Hematopoietic multipotent progenitor cell treated with erythropoietin and hydrocortisone succinate and interleukin-3 and kit ligand, for 8 days (in vitro differentiated cells): ENCODE measurements around the gene DCUN1D2.

Source experiments
- DNase-seq: peaks from one replicate; pipeline ENCODE4 v3.0.0-alpha.2; 2015

The DCUN1D2 gene

DNA sequence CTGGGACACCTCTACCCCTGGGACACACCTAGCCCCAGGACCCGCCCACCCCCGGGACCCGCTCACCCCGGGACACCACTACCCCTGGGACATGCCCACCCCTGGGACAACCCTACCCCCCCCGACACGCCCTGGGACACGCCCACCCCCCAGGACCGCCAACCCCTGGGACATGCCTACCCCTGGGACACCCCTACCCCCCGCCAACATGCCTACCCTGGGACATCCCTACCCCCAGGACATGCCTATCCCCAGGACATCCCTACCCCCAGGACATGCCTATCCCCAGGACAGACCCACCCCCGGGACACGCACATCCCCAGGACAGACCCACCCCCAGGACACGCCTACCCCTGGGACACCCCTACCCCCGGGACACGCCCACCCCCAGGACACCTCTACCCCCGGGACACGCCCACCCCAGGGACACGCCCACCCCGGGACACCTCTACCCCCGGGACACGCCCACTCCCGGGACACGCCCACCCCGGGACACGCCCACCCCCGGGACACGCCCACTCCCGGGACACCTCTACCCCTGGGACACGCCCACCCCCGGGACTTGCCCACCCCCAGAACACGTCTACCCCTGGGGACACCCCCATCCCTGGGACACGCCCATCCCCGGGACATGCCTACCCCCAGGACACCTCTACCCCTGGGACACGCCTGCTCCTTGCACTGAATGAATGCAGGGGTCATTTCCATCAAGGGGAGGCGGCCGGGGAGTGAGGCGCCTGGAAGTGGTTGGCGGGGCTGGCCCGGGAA lies 69.5 kb downstream of the DCUN1D2 start:
- no peak for DNase-seq

DNA sequence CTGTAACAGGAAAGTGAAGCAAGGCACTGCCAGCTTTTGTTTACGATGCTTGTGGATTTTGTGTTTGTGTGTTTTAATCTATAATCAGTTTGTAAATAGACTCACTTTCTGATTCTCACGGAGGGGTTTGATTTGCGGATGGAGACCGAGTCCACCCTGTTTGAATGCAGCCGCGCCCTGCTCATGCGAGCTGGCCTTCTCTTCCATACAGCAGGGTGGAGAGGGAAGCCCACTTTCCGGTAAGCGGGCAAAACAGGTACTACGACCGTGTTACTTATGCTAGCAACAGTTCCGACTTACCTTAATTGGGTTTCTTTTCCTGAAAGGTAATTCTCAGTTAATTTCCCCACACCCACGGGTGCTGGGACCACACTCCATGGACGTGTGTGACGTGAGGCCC lies 70.3 kb downstream of the DCUN1D2 start:
- DNase-seq: no peak

DNA sequence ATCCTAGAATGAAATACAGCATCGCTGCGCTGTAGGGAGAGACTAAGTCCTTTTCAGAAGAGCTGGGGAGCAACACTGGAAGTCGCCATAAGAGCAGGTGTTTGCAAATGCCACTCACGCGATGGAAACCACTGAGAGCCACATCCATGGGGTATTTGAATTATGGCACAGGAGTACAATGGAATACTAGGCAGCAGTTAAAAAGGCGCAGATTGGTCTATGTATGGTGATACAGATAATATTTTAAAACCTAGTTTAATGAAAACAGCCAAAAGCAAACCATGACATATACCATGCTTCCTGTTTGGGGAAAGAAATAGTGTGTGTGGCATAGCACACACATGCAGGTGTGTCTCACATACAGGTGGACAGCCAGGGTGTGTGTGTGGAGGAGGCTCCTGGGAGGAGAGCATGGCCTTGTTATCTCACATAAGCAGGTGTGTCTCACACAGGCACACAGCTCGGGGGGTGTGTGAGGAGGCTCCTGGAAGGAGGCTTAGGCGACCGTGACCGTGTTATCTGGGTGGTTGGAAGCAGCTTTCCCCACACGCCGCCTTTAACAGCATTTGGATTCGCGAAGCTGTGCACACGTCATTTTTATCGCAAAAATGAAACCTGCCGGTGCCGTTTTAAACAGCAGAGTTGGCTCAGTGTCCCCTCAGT lies 70.8 kb downstream of the DCUN1D2 start:
- no peak for DNase-seq

DNA sequence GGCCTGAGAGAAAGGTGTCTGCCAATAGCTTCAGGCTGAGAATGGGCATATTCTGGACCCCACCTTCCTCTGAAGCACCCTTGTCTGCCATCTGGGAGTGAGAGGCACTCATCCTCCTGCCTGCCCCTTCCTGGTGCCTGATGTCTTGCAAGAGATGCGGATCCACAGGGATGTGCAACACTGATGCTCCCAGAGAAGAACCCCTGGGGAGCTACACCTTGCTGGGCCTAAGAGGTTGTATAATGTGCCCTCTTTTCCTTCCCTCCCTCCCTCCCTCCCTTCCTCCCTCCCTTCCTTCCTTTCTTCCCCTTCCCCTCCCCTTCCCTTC lies 71.8 kb downstream of the DCUN1D2 start:
- no peak for DNase-seq

DNA sequence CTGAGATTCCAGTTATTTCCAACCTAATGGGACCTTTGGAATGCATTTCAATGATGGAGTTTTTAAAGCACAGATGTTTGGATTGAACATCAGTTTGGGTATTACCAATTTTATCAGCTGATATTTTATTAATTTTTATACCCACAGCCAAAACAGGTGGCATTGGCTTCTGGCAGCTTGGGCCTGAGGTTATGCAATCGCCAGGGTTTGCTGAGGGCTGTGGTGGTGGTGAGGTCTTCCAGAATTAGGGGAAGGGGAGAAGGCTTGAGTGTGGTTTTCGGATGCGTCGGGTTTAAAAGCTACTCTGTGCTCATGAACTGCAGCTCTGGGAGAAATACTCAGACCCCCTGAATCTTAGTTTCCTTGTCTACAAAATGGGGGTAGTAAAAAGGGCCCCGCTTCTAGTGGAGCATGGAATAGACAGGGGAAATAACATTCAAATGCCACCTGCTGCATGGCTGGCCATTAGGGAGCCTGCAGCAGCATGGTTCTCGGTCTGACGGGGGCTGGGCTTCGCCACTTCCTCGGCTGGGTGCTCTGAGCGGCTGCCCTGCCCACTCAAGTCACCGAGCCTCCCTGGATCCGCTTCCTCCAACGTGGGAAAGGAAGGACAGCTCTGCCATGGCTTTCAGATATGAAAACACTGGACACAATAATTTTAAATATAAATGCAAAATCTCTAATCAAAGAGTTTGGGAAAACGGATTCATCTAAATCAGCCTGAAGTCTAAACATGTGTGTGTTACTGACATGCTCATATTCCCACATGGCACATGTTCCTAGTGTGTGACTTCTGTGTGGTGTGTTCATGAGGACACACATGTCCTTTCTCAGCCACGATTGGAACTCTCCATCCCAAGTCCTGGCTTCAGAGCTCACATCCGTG lies 72.4 kb downstream of the DCUN1D2 start:
- DNase-seq: no peak

DNA sequence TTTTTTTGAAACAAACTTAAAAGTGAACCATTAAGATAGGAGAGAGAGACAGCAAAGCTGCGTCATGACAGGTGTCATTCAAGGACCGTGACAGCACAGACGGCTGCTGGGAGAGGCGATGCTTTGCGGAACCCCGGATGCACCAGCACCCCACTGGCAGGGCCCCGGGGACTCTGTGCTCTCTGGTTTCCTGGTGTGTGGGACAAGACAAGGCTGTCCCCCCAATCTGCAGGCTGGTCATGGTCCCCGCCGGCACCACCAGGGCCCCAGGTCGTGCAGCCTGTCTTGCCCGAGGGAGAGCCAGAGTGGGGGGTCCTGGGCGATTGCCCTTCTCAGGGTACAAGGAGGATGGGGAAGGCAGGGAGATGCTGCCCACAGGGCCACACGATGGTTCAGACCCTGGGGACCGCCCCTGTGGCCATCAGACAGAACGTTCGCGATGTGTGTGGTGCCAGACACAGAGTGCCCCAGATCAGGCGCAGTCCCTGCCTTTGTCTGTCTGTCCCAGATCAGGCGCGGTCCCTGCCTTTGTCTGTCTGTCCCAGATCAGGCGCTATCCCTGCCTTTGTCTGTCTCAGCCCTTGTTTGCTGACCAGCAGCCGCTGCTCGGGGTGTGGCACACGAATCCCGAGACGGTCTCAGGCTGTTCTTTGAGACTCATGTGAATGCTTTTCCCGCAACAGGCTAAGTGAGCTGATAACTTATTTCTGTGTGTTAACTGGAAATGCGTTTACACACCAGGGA lies 73.3 kb downstream of the DCUN1D2 start:
- DNase-seq: no peak

DNA sequence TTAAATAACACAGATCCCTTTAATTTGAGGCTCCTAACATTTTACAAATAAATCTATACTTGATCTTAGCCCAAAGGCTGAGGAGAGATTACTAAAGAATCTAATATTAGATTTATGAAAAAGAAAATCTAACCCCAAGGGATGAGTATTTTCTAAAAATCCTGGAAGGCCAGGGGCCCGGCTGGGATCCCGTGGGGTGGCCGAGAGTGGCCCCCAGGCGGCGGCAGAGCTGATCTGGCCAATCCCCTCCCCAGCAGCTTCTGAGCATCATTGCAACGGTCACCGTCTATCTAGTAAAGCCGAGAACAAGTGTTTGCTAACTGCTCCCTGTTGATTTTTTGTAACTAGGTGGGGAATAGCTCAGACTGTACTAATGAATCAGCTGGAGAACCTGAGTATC lies 74.7 kb downstream of the DCUN1D2 start:
- no peak for DNase-seq

DNA sequence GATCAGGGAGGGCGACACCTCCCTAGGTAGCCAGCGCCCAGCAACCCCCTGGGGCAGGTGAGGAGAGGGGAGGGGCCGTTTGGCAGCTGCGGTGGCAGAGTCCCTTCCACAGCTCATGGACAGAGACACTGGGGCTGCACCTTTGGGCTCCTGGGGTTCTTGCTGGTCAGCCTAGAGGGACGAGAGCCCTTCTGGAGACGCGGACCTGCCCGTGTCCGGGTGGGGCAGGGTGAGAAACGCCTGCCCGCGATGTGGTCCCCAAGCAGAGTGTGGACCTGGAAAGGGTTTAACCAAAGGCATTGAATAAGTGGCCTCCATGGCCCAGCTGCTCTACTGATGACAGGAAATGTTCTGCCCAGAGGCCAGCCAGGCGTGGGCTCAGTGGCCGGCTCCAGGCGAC lies 75.5 kb downstream of the DCUN1D2 start:
- DNase-seq: no peak

DNA sequence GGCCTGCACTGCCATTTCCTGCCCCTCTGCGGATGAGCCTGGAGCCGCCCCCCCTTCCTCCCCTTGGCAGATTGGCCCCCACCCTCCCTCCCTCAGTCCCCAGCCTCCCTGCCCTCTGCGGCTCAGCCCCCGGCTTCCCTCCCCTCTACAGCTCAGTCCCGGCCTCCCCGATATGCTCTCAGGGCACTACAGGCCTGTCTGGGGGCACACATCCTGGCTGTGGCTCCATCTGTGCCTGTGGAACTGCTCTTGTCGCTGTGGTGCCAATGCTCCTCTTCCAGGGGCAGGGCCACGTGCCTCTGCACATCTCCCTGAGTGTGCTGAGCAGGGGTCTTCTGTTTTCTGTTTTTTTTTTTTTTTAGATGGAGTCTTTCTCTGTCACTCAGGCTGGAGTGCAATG lies 76.2 kb downstream of the DCUN1D2 start:
- DNase-seq: no peak

DNA sequence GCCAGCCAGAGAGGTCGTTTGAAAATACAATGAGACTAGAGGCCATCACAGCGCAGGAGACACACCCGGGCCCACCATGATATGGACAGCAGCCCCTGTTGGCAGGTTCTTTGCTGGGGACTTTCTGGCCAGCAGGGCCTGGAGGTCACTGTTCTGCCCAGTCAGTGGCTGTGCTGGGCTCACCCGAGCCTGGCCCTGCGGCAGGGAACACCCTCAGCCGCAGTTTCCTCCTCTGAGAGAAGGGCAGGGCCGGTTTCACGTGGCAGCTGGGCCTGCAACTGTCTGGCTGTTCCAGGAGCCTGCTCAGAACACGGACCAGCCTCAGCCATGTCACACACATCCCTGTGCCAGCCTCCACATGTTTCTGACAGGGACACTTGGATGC lies 76.6 kb downstream of the DCUN1D2 start:
- no peak for DNase-seq

DNA sequence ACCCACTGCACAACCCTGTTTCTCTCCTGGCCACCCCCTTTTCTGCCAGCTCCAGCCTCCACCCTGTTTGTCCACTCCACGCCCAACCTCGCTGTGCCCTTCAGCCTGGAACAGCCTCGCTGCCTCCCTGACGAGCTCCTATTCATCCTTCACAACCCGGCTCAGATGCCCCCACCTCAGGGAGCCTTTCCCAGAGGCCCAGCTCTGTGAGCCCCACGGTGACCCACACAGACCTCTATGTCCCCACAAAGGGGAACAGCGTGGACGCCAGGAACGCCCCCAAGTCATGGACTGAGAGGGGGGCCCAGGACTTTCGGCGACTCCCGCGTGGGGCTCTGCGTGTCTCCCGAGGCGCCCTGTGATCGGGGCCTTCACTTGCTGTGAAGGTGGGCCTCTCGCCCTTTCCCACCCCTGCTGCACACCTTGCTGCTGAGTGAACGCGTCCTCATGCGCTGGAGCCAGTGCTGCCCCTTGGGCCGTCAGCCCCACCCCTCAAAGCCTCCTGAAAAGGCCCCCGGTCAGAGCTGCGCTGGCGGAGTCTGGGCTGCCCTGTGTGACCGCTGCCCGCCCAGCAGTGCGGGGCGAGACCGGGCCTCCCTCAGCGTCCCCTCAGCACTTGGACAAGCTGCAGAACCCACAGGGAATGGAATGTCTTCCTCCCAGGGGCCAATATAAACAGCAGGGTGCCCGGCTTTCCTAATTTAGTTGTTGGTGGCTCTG lies 77.2 kb downstream of the DCUN1D2 start:
- DNase-seq: no peak

DNA sequence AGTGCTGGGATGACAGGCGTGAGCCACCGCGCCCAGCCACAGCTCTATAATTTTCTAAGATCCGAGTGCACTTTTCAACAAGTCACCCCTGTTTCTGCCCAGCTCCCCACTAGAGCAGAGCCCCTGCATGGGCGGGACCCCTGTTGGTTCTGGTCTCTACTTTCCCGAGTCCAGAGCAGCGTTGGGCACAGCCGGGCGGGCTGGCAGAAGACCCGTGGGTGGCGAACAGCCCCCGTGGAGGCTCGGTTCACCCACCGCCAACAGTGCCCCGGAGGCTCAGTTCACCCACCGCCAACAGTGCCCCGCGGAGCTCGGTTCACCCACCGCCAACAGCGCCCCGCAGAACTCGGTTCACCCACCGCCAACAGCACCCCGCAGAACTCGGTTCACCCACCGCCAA lies 78.1 kb downstream of the DCUN1D2 start:
- DNase-seq: no peak

DNA sequence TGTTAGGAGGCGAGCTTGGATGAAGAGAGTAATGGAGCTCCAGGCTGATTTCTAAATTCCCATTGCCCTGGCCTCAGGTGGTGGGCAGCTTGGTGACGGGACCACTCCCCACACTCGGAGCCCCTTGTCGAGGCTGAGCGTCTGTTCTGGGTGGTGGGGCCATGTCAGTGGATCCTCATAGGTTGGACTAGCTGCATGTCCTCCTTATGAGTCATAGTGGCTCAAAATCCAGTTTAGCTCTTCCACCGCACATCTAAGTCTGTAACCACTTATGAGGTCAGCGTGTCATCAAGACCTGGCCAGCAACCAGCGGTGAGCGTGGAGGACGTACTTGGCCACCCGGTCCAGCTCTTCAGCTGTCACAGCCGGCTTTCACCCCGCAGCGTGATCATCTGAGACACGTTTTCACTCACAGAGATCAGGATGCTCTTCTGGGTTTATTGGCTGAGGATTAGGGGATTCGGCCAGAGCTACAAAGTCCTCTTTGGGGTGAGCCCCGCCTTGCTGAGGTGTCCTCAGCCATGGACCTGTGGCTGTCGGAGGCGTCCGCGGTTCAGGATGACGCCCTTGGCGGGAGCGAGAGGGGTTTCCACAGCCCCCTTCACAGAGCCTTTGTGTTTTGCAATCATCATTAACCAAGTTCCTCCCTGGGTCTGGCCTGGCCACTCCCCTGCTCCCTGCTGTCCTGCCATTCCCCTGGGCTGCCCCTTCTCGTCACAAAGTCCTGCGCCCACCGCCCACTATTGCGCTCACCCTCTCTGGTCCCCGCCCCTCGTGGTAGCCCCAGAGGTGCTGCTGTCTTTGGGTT lies 79.1 kb downstream of the DCUN1D2 start:
- DNase-seq: no peak

DNA sequence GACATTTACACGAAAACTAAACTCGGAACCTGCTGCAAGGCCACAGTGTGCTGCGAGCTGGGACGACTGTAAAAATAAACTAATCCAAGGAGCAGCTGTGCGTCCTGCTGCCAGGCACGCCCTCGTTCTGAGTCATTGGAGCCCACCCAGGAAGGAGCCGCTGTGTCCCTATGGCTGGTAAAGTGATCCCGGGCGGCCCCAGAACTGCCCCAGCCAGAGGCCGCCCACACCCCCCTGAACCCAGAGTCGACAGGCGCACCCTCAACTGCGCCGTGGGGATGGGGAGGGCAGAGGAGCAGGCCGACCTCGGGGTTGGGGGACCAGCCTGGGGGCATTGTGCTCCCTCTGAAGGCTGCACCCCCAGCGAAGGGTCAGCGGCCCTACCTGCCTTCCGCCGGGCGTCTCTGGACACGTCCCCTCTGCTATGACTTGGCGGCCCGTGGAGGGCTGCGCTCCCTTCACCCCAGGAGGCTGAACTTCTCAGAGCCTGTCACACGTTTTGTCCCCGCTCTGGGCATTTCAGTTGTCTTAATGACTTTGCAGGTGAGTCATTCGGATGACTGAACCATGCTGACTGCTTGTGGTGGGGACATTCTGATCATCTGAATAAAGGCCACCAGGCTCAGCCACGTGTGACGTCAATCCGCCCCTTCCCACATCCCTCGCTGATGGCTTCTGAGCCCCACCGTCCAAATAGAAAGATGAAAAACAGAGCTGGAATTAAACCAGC lies 79.9 kb downstream of the DCUN1D2 start:
- DNase-seq: no peak

DNA sequence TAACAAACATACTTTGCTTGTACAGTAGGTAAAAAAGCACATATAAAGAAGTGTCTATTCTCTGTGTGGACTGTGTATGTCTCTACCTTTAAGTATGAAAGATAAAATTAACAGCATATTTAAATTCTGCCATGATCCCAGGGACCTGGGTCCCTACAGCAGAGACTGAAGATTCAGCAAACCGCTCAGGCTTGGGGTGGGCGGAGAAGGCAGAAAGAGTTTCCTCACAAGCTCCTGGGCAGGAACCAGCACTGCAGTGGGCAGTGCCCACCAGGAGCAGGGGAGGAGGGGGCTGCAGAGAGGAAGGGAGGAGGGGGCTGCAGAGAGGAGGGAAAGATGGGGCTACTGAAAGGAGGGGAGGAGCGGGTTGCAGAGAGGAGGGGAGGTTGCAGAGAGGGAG lies 81.9 kb downstream of the DCUN1D2 start:
- no peak for DNase-seq

DNA sequence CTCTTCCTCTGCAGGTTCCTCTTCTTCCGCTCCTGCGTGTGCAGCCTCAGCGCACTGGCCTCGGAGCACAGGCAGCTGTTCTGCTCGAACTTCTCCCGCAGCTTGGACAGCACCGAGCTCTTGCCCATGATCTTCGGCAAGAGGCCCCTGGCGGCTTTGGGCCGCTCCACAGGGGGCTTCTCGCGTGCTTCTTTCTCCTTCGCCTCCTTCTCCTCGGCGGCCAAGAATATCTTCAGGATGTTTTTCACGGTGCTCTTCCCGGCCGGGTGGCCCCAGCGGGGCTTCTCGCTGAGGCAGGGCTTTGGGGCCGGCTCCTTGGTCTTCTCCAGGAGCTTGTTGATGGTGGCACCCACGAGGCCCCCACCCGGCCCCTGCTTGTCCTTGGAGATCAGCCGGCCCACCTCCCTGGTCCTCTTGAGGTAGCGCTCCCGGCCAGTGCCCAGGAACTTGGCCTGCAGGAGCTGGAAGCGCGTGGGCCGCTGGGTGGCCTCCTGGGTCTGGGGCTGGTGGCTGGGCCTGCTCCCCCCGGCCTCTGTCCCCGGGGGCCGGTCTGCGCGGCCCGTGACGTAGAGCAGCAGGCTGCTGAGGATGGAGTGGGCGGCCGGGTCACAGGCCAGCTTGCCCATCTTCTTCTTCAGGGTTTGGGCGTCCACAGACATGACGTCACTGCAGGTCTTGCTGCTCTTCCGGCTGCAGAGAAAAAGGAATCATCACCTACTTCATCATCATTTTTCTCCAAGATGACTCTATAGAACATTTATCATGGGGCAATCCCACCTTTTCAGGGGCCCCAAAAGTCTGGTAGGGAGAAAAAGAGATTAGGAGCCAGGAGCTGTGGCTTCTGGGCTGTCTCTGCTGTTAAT lies 82.7 kb downstream of the DCUN1D2 start:
- DNase-seq: no peak

DNA sequence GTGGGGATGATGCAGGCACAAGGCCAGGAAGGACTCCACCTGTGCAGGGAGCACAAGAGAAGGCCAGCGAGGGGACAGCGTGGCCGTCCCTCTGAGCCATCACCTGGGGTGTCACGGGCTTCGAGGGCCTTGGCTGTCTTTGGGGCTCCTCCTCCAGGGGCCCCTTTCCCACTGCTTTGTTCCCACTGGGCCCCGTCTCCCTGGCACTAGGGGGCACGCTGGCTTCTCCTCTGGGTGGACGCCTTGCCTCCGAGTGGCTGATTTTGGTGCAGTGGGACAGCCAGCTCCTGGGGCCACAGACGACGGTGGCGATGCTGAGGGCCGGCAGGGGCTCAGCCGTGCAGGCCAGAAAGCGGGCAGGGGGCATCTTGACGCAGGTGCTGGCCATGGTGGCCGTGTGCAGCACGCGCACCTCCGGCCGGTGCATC lies 83.4 kb downstream of the DCUN1D2 start:
- no peak for DNase-seq

DNA sequence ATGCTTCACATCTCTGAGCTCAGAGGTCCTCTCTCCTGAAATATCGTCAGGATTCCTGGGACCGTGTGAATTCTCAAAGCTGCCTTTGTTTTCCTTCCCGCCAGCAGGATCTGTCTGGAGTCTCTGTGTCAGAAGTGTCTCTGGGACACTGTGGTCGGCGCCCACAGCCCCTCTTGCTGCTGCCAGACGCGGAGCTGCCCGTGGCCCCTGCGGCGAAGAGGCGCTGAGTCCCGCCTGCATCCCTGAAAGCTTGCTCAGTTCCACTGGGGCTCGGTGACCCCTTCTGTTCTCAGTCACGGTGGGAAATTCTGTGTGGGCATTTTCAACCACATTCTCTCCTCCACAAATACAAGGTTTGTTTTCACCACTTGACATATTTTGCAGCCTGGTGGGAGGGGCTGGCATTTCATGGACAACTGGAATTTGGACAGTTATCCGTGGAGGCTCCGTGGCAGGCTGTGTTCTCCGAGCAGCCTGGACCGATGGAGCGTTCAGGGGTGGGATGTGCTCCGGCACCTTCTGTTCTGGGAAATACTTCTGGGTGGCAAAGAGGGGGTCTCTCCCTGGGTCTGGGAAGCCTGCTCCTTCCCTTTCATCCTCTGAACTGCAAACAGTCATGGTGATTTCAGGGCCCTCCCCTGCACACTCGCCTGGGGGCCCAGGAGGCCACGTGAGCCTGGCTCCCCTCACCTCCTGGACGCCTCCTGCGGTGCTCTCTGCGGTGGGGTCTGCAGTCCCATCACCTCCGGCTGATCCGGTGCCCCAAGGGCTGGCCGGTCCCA lies 84.0 kb downstream of the DCUN1D2 start:
- DNase-seq: no peak
